HG03097 (cell line): Measurements from ENCODE around the gene HSPA1B.
A peak's percentile ranks its signal among the peaks of the same experiment; 100 is the strongest.
"Not testable (repeated sequence)": the region's sequence is repeated elsewhere in the genome, so short reads cannot be mapped to it uniquely, and the experiment has no call there.

Experiments
- ATAC-seq: cut with Tn5 transposase; IDR thresholded peaks from one replicate; pipeline ENCODE4 v1.9.1; 2021; ENCODE audit not compliant: unreplicated experiment, low FRiP score

The HSPA1B gene

DNA sequence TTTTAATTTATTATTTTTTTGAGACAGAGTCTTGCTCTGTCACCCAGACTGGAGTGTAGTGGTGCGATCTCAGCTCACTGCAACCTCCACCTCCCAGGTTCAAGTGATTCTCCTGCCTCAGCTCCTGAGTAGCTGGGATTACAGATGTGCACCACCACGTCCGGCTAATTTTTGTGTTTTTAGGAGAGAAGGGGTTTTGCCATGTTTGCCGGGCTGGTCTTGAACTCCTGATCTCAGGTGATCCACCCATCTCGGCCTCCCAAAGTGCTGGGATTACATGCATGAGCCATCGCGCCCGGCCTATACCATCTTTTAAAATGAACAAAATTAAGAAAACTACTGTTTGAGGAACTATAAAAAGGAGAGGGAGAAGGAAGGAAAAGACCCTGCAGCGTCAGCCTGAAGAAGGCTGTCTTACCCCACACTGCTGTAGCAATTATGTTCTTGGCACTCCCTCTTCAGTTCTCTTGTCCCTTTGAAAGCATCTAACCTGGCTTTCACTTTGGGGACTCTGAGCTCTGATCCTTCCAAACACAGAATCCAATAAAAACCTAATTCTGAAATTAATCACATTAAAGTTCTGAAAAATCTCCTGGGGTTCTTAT lies 3.8 kb upstream of the HSPA1B start:
- not testable (repeated sequence) for ATAC-seq

DNA sequence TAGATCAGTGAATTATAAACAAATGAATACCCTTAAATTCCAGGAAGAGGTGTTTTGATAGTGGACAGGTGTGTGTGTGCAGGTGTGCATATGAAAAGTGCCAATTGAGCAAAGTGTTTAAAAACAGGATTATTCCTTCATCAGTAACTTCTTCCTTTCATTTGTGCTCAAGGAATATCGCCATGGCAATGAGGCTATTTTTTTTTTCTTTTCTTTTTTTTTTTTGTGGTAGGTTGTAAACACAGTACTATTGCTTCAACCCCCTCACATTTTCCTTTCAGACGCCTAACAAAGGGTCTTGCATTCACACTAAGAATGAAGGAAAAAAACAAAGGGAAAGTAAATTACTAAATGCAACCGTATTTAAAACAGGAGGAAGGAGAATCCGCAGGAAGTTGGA lies 2.0 kb upstream of the HSPA1B start:
- no peak for ATAC-seq

DNA sequence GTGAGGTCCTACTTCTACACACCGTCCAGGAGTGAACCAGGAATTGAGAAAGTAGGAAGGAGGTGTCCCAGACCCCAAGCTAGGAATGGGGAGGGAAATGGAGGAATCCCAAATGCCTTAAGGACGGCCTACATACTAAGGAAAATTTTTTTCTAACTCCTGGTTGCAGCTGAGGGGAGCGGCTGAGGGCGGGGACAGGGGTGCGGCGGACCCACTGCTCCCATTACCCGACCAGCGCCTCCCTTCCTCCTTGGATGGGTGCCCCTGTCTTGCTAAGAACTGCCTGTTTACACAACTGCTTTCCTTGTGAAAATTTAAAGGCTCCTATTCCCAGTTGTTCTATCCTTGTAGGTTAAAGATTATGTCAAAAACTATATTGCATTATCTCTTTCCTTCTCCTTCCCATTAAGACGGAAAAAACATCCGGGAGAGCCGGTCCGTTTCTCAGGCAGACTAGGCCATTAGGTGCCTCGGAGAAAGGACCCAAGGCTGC lies 699 bp upstream of the HSPA1B start:
- no peak for ATAC-seq

DNA sequence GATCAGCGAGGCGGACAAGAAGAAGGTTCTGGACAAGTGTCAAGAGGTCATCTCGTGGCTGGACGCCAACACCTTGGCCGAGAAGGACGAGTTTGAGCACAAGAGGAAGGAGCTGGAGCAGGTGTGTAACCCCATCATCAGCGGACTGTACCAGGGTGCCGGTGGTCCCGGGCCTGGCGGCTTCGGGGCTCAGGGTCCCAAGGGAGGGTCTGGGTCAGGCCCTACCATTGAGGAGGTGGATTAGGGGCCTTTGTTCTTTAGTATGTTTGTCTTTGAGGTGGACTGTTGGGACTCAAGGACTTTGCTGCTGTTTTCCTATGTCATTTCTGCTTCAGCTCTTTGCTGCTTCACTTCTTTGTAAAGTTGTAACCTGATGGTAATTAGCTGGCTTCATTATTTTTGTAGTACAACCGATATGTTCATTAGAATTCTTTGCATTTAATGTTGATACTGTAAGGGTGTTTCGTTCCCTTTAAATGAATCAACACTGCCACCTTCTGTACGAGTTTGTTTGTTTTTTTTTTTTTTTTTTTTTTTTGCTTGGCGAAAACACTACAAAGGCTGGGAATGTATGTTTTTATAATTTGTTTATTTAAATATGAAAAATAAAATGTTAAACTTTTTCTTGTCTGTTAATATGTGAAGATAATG lies 2.2 kb downstream of the HSPA1B start:
- no peak for ATAC-seq

DNA sequence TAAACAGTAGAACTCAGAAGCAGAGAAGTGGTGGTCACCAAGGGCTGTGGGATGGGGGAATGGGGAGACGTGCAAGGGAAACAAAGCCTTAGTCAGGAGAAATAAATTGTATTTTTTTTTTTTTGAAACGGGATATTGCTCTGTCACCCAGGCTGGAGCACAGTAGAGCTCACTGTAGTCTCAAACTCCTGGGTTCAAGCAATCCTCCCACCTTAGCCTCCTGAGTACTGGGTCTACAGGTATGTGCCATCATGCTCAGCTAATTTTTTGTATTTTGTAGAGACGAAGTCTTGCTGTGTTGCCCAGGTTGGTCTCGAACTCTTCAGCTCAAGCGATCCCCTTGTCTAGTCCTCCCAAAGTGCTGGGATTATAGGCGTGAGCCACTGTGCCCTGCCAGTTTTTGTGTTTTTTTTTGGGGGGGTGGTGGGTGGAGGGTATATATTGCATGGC lies 3.4 kb downstream of the HSPA1B start:
- no peak for ATAC-seq

DNA sequence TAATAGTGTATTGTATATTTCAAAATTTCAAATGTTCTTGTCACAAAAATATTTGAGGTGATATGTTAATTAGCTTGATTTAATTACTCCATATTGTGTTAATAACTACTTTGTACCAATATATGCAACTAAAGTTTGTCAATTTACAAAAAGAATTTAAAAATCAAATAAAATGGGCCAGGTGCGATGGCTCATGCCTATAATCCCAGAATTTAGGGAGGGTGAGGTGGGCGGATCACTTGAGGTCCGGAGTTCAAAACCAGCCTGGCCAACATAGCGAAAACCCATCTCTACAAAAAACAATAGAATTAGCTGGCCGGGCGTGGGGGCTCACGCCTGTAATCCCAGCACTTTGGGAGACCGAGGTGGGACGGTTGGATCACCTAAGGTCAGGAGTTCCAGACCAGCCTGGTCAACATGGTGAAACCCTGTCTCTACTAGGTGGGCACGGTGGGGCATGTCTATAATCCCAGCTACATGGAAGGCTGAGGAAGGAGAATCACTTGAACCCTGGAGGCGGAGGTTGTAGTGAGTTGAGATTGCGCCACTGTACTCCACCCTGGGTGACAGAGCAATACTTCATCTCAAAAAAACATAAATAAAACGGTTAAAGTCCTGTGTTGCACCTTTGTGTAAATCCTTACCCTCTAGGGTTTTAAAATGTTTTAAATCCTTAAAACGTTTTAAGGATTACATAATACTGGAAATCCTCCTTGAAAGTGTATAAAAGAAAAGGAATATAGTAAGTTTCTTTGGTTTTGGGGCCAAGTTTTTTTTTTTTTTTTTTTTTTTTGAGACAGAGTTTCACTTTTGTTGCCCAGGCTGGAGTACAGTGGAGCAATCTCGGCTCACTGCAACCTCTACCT lies 4.0 kb downstream of the HSPA1B start:
- ATAC-seq = no peak

DNA sequence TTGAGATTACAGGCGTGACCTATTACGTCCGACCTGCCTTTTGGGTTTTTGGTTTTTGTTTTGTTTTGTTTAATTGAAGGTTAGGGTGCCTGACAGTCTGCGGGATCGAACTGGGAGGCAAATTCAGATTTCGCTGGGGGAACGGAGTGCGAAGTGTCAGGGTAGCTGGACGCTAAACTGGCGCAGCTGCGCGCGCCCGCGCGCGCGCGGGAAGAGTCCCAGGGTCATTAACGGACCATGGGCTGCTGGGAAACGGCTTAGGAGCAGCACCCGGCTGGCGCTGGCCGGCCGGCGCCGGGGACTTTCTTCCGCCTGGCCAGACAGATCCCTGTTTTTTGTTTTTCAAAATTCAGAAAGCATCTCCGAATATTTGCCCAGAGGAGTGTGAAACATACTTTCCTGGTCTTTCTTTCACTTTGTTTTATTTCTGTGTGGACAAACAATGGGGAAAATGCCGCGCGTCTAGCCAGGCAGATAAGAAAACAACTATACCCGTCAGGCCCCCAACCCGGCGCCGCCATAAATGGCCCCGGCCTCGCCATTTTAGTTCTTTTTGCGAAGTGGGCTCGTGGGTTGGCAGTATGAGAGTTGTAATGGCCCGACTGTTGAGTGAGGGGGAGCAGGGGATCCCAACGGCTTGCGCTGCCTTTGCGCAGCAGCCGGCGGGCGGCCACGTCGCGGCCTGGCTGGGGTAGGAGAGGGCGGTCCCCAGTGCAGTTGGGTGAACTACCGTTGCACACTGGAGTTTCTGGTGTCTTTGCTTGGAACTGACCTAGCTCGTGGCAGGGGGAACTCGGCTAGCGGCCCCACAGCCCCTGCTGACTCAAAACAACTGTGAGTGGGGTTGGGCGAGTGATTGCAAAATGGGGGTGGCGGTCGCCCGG lies 7.1 kb downstream of the HSPA1B start:
- peak; percentile 44 for ATAC-seq

DNA sequence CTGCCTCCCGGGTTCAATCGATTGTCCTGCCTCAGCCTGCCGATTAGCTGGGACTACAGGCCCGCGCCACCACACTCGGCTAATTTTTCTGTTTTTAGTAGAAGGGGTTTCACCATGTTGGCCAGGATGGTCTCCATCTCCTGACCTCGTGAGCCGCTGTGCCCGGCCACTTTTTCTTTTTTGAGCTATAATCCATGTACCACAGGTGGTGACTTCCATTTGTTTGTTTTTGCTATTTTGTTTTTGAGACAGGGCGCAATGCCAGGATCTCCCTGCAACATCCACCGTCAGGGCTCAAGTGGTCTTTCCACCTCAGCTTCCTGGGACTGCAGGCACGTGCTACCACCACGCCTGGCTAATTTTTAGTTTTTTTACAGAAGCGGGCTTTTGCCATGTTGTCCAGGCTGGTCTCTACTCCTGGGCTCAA lies 8.5 kb downstream of the HSPA1B start:
- no peak for ATAC-seq

DNA sequence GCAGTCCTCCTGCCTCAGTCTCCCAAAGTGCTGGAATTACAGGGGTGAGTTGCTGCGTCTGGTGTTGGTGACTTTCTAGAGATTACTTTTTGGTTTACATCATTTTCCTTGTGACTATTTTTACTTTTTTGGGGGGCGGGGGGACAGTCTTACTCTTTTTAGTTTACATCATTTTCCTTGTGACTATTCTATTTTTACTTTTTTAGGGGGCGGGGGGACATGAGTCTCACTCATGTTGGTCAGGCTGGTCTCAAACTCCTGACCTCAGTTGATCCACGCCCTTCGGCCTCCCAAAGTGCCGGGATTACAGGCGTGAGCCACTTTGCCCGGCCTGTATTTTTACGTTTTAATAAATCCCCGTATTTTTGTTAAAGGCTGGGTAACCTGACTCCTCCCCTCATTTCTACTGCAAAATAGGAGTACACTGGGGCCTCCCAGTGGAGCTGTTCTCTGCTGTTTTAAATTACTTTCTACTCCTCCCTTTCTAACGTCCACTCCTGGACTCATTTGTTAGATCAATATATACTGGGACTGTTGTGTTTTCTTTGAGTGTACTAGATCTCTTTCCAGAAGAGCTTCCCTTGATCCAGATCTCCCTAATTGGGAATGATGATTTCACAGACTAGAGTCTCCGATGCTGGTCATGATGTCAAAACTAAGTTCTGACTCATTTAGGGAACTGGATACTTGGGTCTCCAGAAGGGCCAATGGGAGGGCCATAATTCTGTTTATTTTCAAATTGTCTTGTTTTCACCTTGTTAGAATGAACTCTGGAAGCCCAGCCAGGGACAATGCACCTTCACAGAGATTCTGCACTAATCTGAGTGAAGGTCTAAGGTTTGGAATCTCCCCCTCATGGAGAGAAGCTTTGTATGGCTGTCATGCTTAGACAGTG lies 9.2 kb downstream of the HSPA1B start:
- no peak for ATAC-seq

DNA sequence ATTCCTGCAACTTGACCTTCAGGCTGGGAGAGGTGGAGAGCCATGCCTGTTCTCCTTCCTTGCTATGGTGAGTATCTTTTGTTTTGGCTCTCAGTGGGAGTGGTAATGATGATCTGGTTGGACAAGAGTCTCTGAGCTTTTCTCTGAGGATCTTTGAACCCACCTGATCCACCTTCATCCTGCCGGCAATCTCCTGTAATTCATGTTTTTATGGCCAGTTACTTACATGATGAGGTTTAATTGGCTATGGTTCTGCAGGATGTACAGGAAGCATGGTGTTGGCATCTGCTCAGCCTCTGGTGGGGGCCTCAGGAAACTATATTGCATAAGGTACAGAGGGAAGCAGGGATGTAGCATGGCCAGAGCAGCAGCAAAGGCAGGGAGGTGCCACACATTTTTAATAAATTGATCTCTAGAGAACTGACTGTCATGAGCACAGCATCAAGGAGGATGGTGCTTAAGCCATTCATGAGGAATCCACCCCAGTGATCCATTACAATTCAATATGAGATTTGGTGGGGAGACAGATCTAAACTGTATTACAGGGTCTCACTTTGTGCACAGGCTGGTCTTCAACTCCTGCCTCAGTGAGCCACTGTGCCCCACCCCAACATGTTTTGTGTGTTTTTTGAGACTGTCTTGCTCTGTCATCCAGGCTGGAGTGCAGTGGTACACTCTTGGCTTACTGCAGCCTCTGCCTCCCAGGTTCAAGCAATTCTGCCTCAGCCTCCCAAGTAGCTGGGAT lies 10.0 kb downstream of the HSPA1B start:
- no peak for ATAC-seq

DNA sequence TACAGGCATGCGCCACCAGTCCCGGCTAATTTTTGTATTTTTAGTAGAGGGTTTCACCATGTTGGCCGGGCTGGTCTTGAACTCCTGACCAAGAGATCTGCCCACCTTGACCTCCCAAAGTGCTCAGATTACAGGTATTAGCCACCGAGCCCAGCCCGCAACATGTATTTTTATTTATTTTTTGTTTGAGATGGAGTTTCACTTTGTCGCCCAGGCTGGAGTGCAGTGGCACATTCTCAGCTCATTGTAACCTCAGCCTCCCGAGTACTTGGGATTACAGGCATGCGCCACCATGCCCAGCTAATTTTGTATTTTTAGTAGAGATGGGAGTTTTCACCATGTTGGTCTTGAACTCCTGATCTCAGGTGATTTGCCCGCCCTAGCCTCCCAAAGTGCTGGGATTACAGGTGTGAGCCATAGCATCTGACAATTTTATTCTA lies 10.6 kb downstream of the HSPA1B start:
- ATAC-seq = not testable (repeated sequence)

DNA sequence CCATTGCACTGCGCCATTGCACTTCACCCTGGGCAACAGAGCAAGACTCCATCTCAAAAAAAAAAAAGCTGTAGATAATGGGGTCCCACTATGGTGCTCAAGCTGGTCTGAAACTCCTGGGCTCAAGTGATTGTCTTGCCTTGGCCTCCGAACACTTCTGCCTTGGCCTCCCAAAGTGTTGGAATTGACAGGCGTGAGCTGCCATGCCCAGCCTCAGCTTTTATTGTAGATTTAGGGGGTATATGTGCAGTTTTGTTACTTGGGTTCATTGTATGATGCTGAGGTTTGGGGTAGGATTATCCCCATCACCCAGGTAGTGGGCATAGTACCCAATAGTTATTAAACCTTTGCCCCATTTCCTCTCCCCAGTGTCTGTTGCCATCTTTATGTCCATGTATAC lies 11.4 kb downstream of the HSPA1B start:
- no peak for ATAC-seq

DNA sequence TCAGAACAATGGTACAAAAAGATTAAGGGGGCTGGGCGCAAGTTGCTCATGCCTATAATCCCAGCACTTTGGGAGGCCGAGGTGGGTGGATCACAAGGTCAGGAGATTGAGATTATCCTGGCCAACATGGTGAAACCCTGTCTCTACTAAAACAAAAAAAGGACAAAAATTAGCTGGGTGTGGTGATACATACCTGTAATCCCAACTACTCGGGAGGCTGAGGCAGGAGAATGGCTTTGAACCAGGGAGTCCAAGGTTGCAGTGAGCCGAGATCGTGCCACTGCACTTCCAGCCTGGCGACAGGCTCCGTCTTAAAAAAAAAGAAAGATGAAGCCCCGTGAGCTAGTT lies 12.2 kb downstream of the HSPA1B start:
- not testable (repeated sequence) for ATAC-seq

DNA sequence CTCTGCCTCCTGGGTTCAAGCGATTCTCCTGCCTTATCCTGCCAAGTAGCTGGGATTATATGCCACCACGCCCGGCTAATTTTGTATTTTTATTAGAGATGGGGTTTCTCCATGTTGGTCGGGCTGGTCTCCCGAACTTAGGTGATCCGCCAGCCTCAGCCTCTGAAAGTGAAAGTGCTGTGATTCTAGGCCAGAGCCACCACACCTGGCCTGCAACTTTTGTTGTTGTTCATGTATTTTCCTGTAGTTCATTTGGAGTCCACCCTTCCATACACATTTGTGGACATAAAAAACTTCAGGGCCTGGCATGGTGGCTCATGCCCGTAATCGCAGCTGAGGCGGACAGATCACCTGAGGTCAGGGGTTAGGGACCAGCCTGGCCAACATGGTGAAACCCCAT lies 14.5 kb downstream of the HSPA1B start:
- ATAC-seq = no peak

DNA sequence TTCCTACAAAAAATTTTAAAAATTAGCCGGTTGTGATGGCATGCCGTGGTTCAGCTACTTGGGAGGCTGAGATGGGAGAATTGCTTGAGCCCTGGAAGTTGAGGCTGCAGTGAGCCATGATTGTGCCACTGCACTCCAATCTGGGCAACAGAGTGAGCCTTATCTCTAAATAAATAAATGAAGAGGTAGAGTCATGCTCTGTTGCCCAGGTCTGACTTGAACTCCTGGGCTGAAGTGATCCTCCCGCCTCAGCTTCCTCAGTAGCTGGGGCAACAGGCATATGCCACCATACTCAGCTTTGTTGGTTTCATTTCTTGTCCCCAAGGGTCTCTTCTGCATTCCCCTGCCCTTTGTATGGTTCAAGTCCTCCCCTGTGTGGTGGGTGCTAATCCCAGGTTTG lies 17.0 kb downstream of the HSPA1B start:
- ATAC-seq = no peak

DNA sequence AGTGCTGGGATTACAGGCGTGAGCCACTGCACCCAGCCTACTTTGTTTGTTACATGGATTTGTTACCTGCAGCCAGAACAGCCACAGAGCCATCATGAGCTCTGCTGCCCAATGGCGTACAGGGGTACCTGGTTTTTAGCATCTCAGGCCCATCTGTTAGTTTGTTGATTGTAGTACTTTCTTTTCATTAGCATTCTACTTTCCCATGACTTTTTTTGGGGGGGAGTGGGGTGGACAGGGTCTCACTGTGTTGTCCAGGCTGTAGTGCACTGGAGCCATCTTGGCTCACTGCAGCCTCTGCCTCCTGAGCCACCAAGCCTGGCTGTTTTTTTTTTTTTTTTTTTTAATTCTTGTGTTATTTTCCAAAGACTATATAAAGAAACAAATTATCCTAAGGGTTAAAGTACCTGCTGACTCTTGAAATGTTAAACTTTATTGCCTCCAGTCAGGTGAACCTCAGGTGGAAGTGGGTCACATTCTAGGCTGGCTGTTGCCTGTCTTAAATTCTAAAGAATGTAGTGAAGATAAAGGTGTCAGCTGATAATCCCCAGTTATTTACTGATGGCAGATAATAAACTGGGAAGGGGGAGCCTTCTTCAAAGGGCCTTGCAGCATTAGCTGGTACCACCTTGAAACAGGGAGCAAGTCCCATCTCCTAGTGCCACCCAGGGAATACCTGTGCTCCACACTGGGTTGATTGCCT lies 19.9 kb downstream of the HSPA1B start:
- no peak for ATAC-seq

DNA sequence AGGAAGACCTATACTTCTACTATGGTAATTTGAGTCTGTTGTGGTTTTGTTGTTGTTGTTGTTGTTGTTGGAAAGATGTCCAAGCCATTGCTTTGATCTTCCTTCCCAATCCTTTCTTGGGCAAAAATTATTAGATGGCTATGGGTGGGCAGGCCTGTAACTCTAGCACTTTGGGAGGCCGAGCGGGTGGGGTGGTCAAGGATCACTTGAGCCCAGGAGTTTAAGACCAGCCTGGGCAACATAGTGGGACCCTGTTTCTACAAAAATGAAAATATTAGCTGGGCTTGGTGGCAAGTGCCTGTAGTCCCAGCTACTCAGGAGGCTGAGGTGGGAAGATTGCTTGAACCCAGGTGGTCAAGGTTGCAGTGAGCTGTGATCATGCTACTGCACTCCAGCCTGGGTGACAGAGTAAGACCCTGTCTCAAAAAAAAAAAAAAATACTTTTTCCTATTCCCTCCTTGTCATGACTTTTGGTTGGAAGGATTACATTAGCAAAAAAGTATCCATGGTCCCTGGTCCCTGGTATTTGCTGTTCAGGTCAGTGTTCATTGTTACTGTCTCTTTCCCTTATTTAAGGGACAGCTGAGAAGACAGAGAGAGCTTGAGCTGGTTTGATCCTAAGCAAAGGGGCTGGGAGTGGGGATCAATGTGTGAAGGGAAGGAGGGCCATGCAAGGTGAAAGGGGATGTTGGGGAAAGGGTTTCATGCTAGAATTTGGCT lies 23.4 kb downstream of the HSPA1B start:
- no peak for ATAC-seq

DNA sequence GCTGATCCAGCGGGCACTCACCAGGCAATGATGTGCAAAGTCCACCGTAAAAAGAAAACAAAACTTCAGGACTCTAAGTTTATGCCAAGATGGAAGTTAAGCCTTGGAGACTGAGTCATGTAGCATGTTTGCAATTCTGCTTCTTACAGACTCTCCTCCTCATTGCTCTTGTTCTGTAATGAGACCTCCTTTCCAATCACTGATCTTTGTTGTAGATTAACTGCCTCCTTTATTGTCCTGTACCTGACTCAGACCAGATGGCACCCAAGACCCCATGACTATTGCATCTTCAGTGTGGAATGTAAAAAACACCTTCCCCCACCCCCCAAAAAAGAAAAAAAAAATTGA lies 23.9 kb downstream of the HSPA1B start:
- no peak for ATAC-seq
